ENCODE measurements around the gene ADRA1B. TPM values are rescaled to one million over a fixed set of nuclear protein-coding genes. Genes with fewer than 3 reads are reported as not detected.

Gene ADRA1B
- total RNA-seq, 1 experiment from 2014 or later: not detected

DNA sequence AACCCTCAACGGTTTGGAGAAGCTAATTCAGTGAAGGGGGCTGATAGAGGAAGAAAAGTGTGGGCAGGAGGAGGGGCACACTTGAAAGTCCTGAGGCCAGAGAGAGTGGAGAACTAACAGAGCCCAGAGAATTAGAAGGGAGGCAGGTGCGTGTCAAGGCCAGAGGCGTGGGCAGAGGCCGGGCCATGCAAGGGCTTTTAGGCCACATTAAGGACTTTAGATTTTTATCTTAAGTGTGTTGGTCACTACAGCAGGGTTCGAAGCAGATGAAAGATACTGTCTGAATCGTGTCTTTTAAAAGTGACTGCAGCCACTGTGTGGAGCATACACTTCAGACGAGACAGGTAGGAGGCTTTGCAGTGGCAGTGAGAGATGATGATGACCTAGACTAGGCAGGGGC is 6.7 kb downstream of the ADRA1B start:
- no peak overlapping the region for H3K4me2 ChIP-seq (ENCODE audit: insufficient read depth, insufficient read length, low read length)
- Mint-ChIP-seq H3K9me3 (no peaks in the 10 kb centered on the region), H3K27me3 (ENCODE audit: low read depth) (peaks cover 20% of the 10 kb centered on the region), H3K27ac (no peak overlapping the region), H3K36me3 (ENCODE audit: insufficient read depth in 1 of 3, low read depth in 3 of 3) (no peaks in the 10 kb centered on the region), H3K4me1 (no peaks in the 10 kb centered on the region), H3K4me3 (no peak overlapping the region)
- no peaks in the 10 kb centered on the region for H4K20me1 ChIP-seq (ENCODE audit: control insufficient read depth, insufficient read depth, insufficient read length)
- H3K14ac ChIP-seq (ENCODE audit: insufficient read depth, low read length): no peak overlapping the region
- H3K27ac ChIP-seq (ENCODE audit: insufficient read length, low read depth, low read length): no peak overlapping the region
- H2BK120ac ChIP-seq (ENCODE audit: low read depth, low read length, poor library complexity, severe bottlenecking): no peak overlapping the region
- H3T11ph ChIP-seq (ENCODE audit: low read length): no peak overlapping the region
- H2BK5ac ChIP-seq (ENCODE audit: insufficient read length, low read length): no peak overlapping the region
- H3K56ac ChIP-seq (ENCODE audit: insufficient read length, low read depth, low read length): peak overlapping the region; percentile 16
- no peaks in the 10 kb centered on the region for H3K23me2 ChIP-seq (ENCODE audit: insufficient read length, low read depth, low read length, poor library complexity, severe bottlenecking)
- no peak overlapping the region for H2BK20ac ChIP-seq (ENCODE audit: low read depth, low read length, poor library complexity, severe bottlenecking)
- TF ChIP-seq, protein P1, sequence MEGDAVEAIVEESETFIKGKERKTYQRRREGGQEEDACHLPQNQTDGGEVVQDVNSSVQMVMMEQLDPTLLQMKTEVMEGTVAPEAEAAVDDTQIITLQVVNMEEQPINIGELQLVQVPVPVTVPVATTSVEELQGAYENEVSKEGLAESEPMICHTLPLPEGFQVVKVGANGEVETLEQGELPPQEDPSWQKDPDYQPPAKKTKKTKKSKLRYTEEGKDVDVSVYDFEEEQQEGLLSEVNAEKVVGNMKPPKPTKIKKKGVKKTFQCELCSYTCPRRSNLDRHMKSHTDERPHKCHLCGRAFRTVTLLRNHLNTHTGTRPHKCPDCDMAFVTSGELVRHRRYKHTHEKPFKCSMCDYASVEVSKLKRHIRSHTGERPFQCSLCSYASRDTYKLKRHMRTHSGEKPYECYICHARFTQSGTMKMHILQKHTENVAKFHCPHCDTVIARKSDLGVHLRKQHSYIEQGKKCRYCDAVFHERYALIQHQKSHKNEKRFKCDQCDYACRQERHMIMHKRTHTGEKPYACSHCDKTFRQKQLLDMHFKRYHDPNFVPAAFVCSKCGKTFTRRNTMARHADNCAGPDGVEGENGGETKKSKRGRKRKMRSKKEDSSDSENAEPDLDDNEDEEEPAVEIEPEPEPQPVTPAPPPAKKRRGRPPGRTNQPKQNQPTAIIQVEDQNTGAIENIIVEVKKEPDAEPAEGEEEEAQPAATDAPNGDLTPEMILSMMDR (conservative IDR thresholded peaks at IDR 0.05): no peak
- H4K5ac ChIP-seq (ENCODE audit: insufficient read length, low read depth, low read length): no peak overlapping the region
- H3K4ac ChIP-seq (ENCODE audit: low read depth, low read length): no peak overlapping the region
- no peak overlapping the region for H2AFZ ChIP-seq (ENCODE audit: low read length)
- H3K9me3 ChIP-seq (ENCODE audit: control insufficient read depth, low read depth, low read length): no peaks in the 10 kb centered on the region
- no peaks in the 10 kb centered on the region for H3K4me1 ChIP-seq (ENCODE audit: insufficient read depth, low read length)
- no peak overlapping the region for H4K91ac ChIP-seq (ENCODE audit: insufficient read length, low read depth, low read length)
- H4K8ac ChIP-seq (replicated peaks; ENCODE audit: insufficient read length, low read depth, low read length): no peak overlapping the region
- H2AK5ac ChIP-seq (ENCODE audit: insufficient read length, low read length): no peak overlapping the region
- 0 out of 2 replicates have a peak, but pooled peaks cover 2% of the 10 kb centered on the region for H3K27me3 ChIP-seq (ENCODE audit: insufficient read depth, low read length)
- no CpG with 5 or more reads among the region's 7 CpGs for WGBS (ENCODE audit: extremely low coverage, insufficient read length, low lambda C conversion rate)
- no peaks in the 10 kb centered on the region for H3K79me1 ChIP-seq (ENCODE audit: insufficient read depth, low read depth, low read length, poor library complexity, severe bottlenecking)
- H2BK15ac ChIP-seq (ENCODE audit: low read depth, low read length): no peak overlapping the region
- no peak for DNase-seq
- no peak overlapping the region for H2BK12ac ChIP-seq (ENCODE audit: insufficient read length, low read depth, low read length)
- H3K18ac ChIP-seq (ENCODE audit: insufficient read length, low read depth, low read length): no peak overlapping the region
- no peaks in the 10 kb centered on the region for H3K79me2 ChIP-seq (ENCODE audit: insufficient read depth, low read length)
- no peak overlapping the region for H3K23ac ChIP-seq (ENCODE audit: insufficient read length, low read depth, low read length)
- no peak overlapping the region for H3K9ac ChIP-seq (ENCODE audit: extremely low read depth, insufficient read length, low read length)
